ENCODE data around the gene TRIM3.

TRIM3 gene

DNA sequence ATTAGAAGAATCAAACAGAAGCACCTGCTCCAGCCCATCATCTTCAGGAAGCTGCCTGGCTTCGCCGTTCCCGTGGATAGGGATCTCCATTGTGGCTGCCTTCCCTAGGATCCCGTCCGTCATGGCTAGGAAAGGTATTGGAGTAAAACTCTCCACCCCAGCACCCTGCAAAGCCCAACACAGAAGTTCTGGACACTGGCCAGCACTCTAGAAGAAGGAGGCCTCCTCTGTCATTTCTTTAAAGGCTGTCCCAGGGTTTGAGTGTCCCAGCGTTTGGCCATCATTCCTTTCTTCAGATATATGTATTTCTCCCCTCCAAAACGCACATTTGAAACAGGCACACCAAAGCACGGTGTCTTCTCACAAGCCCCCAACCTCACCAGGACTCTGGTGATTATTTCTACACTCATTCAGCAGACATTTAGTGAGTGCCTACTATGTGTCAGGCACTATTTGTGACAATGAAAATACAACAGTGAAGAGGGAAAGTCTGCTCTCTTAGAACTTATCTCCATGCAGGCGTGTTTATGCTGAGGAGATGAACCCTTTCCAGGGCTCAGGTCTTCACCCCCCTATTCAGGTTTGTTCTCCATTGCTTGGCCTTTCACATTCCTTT lies 6.7 kb upstream of the TRIM3 start:
- DNase-seq (ENCODE audit: low spot score) (no peak), FAIRE-seq (no peak)

DNA sequence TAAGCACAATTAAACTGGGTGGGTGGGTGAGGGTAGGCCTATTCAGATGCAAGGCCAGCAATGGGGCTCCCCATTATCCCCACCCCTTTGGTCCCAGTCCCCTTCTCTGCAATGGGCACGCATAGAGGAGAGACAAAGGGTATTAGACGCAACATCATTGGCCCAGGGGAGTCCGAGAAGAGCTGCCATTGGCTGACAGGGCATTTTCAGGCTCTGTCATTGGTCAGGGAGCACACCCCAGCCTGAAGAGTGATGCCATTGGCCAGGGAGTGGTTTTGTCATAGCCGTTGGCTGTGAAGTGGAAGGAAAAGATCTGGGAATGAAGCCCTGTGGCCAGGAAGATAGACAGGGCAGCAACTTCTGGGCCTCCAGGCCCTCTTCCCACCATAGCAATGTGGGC lies 2.8 kb upstream of the TRIM3 start:
- no peak for DNase-seq (ENCODE audit: low spot score)
- FAIRE-seq, result no peak

DNA sequence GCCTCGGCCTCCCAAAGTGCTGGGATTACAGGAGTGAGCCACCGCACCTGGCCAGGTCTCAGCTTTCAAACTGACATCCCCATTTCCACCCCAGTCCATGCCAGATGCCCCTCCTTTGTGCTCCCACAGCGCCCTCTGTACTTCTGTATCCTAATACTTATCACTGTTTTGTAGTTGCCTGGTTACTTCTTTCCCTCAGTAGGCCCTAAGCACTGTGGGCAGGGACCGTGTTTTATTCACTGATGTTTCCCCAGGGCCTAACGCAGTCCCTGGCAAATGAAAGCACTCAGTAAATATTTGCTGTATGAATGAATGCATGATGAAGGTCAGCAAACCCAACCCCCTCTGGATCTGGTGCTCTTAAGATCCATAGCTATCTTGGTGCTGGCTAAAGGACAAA lies 2.2 kb upstream of the TRIM3 start:
- DNase-seq (ENCODE audit: low spot score), result no peak
- FAIRE-seq, result no peak

DNA sequence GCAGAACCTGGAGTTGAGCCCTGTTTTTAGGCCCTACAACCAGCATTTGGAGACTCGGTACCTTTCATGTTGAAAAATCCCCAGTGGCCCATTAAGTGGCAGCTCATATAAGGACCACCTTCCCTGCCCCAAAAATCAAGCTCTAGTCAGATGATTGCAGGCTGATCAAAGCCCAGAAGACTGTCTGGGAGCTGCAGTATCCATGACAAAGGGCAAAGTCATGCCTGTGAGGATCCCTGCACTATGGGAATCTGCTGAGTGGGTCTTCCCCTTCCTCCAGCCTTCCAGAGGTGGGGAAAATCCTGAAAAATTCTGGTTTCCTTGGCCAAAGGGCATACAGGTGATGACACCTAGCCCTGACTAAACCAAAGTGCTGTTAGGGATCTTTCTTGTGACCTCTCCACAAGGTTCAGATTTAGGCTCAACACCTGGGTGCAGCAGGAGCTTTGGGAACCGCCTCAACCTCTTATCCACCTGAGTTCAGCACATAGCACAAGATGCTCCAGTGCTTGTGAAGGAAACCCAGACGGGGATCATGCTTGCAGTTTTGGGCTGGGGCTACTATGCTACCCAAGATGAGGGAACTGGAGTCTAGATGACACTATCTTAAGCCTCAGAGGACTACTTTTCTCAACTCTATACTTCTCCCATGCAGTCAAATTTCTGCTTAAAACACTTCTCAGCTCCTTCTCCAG lies 1.2 kb upstream of the TRIM3 start:
- FAIRE-seq (no peak), DNase-seq (ENCODE audit: low spot score) (no peak)

DNA sequence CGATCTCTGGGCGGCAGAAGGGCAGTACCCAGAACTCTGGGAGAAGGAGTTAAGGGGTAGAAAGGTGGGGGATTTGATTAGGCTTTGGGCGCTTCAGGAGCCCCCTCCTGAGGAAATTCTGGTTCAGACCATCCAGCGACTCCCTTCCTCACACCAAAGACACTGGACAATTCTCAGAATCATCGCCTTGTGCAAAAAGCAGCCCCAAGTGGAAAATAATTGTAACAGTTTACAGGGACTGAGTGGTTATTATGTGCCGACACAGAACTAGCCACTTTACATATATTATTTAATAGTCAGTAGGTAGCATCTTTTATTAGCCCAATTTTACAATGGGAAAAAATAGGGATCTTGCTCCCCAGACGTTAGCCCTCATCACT lies 662 bp upstream of the TRIM3 start:
- DNase-seq (ENCODE audit: low spot score) (no peak), FAIRE-seq (no peak)

DNA sequence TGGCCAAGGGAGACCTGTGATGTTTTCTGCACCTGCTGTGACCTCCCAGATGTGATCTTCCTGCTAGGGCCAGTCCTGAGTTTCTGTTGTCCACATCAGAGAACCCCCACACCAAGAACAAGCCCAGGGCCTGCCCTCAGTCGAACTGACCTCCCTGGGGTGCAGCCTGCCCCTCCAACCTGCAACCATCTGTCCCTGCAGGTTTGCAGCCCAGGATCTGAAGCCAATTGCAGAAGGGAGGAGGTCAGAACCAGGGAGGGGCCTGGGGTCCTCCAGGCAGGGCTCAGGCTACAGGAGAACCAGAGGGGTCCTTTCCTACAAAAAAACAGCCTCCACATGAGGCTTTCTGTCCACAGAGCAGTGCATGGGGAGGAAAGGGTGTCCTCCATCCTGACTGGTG lies 807 bp downstream of the TRIM3 start:
- FAIRE-seq (no peak), DNase-seq (ENCODE audit: low spot score) (no peak)

DNA sequence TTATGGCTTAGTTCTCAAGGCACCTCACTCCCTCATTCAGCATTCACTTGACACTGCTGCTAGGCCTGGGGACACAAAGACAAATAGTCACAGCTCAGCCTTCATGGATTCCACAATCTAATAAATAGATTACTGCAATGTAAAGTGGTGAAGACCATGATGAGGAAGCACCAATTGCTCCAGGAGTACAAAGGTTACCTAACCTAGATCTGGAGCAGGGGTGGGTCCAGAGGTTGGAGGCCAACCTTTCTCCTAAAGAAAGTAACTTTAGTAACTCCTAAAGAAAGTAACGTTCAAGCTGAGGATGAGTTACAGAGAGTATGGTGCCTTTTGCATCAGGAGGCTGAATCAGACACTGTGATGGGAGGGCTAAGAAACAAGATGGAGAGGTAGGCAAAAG lies 4.1 kb downstream of the TRIM3 start:
- DNase-seq (ENCODE audit: low spot score) (no peak), FAIRE-seq (no peak)

DNA sequence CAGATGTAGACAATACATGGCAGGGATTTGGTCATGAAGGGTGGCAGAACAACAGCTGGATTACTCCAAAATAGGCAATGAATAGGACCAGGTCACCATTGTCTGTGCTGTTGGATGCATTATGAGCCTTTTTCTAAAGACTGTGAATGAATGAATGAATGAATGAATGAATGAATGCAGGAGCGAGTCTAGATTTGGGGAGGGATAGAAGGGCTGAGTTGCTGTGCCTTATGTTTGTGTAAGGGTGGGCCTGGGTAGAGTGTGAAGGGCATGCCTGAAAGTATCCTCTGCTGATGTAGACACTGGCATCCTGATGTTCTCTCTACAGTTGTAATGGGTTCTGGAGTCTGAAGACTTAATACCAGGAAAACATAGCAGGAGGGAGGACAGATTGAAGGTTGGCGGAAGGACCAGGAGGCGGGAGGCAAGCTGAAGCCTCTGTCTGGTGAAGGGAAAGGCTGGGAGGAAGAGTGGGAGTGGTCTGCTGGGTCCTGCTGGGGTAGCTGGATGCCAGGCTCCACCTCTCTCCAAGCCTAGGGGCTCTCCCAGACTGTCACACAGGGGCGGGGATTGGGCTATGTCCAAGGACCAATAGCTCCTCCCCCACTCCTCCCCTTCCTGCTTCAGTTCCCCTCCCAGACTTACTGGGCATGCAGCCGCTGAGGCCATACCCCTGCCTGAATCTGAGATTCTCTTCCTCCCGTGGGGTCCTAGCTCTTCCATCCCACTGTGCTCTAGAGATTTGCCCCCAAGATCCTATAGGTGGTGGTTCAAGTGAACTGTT lies 4.8 kb downstream of the TRIM3 start:
- FAIRE-seq, result no peak
- DNase-seq (ENCODE audit: low spot score), result no peak

DNA sequence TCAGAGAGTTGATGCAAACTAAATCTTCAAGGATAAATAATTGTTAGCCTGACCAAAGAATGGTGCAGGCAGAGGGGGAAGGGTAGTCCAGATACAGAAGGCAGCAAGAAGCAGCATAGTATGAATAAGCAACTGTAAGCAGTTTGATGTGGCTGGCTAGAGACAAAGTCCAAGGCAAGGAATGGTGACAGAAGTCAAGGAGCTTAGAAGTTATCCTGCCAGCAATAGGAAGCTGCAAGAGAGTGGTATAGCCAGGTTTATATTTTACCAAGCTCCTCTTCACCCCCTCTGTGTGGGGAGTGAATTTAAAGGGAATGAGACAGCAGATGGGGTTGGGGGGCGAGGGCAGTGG lies 14.7 kb downstream of the TRIM3 start:
- FAIRE-seq, result no peak
- DNase-seq (ENCODE audit: low spot score), result no peak

DNA sequence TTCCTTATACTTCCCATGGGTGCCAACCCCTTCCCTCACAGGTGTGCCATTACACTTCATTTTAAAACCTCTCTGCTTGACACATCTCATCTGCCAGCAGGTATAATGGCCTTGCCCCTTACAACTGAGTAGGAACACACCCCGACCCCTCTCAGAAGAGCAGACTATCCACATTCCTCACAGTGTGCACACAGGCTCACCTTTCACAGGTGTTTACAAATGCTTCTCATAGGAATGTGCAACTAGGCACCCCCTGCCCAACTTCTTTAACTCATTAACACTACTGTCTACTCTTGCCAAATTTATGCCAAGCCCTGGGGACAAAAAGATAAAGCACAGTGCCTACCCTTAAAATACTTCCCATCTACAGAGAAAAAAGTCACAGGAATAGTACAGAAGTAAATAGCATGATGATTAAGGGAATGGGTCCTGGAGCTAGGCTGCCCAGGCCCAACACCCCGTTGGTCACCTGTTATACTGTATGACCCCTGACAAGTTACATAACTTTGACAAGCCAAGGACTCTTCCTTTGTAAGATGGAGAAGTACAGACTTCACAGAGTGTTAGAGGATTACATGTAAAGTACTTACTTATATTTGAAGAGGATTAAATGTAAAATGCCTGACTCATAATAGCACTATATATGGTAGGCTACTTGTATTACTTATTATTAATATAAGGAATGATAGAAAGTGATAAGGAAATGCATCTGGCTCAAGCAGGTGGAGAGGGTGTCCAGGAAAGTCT lies 15.2 kb downstream of the TRIM3 start:
- FAIRE-seq (no peak), DNase-seq (ENCODE audit: low spot score) (no peak)

DNA sequence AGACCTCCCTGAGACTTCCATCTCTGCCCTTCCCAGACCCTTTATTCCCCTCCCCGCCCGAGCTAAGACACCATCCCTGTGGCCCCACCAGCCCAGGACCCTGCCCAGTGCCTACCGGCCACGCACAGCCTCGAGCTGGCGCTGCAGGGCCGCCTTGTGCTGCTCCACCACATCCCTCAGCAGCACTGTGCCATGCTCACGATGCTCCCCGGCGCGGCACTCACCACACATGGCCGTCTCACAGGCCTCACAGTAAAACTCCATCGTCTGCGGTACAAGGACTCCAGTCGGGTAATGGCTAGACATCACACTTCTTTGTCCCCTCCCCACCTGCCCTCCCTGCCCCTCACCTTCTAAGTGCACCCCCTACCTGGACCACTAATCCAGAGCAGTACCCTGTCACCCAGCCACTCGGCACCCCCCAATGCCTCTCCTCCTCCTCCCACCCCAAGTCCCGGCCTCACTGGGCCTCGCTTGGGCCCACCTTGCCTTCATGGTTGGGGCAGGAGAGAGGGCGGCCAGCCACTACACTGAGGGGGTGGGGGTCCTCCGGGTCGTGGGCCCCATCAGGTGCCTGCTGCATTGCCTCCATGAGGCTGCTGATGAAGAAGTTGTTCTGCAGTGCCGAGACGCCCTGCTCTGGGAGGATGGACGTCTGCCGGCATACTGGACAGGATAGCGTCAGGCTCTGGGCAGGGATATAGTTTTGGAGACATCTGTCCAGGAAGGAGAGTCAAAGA lies 16.0 kb downstream of the TRIM3 start:
- FAIRE-seq, result no peak

DNA sequence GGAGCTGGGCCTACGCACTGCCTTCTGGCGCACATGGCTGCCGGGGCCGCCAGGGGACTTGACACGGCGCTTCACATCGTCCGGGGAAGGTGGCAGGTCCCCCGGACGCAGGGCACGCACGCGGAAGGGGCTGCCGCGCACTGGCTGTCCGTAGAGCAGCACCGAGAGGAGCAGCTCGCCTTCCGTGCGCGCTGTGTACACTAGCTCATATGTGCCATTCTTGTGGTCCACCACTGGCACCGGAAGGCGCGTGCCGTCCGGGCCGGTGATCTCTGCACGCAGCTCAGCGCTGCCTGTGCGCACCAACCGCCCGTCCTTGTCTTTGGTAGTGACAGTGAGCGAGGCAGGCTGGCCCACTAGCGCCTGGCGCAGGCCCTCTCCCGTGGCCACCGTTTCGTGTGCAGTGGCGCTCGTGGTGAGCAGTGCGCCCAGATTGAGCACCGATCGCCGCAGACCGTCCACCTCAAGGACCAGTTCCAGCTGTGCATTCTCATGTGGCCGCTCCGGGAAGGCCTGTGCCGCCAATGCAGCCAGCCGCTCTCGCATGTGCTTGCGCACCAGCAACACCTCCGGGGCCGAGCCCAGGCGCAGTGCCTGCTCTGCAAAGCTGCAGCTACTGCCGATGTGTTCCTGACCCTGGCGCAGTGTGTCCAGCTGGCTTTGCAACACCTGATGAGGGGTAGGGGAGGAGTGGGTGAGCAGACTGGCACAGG lies 17.2 kb downstream of the TRIM3 start:
- FAIRE-seq (no peak), DNase-seq (ENCODE audit: low spot score) (no peak)

More for the DNA sequence above, 16.0 kb downstream of the TRIM3 start:
- DNase-seq (ENCODE audit: low spot score), result no peak

DNA sequence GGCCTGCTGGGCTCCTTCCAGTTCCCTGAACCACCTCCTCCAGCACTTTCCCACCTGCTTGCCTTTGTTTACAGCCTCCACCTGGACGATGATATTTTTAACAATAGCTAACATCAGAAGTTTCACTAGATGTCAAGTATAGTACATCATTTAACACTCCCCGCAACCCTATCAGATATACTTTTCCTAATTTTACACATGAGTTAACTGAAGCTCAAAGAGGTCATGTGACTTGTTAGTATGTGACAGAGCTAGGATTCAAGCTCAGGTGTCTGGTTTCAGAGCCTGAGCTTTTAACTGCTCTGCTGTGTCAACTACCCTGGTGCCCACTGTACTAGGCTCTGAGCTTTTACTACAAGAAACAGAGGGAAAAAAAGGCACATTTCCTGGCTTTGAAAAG lies 18.7 kb downstream of the TRIM3 start:
- DNase-seq (ENCODE audit: low spot score) (no peak), FAIRE-seq (no peak)

DNA sequence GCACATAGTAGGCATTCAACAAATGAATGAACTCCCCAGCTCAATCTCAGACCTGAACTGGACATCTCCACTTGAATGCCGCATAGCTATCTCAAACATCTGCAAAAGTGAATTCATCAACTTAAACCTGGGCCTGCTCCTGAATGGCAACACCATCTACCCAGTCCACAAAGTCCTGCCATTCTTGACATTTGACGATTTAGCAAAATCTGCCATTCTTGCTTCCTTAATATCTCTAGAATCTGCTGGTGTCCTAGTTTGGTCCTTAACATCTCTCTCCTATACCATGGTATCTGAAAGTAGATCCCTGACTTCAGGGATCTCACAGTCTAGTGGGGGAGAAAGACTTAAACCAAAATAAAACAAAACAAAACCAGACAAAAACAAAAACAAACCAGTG lies 20.6 kb downstream of the TRIM3 start:
- FAIRE-seq (no peak), DNase-seq (ENCODE audit: low spot score) (no peak)

DNA sequence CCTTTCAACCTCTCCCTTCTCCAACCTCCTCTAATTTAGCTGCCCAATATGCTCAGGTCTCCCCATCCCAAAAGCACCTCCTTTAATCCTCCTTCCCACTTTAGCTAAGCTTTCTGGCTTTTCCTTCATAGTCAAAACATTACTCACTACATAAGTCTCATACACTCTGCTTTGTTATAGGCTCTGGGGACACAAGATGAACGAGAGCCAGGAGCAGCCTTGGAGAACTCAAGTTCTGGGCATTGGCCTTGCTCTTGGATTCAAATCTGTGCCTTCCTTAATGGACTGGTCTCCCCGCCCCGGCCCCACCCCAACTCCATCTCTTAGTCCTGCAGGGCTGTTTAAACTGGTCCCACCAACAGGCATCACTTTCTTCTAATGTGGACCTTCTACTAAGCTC lies 21.5 kb downstream of the TRIM3 start:
- no peak for FAIRE-seq
- DNase-seq (ENCODE audit: low spot score), result no peak

DNA sequence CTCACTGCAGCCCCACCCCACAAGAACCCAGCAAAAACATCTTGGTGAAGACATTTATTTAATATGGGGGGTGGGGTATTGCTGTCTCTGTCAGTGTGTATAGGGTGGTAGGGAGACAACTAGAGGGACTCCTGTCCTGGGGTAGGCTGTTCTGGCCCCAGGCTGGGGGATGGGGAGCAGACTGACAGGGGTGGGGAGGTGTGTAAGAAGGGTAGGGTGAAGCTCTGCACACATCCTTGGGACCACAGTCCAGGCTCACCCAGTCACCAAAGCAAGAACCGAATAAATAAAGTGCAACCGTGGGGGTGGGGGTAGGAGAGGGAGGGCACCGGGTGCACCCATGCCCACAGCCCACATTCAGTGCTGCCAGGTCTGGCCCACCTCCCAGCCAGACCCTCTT lies 25.2 kb downstream of the TRIM3 start:
- no peak for DNase-seq (ENCODE audit: low spot score)
- no peak for FAIRE-seq

DNA sequence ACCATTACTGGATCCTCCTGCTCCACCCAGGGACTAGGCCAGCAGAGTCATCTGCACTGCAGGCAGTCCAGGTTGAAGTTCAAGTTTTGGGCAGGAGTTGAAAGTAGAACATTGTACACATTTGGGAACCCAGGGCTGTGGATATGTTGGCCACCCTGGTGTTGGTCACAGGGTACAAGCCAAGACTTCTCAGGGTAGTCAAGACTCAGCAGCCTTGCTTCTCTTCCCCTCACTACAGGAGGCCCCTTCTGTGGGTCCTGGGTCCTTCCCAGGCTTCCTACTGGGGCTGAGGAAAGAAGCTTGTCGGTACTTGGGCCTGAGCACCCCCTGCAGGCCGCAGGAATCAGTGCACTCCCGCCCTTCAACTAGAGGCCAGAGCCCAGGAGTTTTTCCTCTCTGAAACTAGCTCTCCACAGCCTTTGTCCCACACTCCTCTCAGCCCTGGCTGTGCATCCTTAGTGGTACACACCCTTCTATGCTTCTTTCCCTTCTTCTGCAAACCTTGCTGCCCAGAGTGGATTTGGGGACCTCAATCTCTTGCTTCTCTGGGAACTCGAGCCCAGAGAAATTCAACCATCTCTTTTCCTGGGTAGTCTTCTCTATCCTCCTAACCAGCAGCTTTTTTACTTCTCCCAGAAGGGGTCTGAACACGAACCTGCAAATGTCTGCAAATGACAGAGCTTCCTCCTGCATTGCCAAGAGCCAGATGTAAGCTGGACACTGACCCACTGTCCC lies 30.3 kb downstream of the TRIM3 start:
- no peak for FAIRE-seq
- DNase-seq (ENCODE audit: low spot score), result peak; percentile 13

DNA sequence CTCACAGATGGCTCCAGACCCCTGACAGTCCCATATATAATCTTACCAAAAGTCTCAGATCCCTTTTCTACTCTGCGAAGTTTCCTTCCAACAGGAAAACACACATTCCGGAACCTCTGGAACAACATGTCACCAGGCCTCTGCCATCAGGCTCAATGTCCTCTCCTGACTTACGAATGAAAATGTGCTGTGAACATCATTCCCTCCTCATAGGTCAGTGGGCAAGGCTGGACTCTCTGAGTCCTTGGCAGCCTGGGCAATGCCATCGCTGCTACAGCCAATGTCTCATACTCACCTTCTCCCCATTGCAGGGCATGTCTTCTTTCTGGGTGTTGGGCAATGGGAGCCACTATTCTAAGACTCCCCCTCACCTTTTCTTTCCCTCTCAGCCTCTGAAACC lies 31.3 kb downstream of the TRIM3 start:
- FAIRE-seq, result no peak
- no peak for DNase-seq (ENCODE audit: low spot score)

DNA sequence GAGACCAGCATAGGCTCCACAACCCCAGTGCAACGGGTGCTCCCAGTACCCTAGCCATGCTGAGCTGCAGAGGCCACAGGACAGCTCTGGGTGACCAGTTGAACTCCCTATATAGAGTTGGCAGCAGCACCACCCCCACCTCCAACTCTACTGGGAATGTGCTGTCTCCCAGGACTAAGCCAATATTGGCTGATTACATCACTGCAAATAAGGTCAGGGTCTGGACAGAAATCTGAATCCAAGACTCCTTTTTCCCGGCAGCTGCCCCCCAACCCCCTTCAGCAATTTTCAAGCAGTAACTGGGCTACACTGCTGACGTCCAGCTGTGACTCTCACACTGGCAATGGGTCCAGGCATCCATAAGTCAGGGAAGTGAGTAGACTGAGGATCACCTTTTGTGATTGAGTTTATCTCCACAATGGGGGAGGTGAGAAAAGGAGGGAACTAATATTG lies 32.8 kb downstream of the TRIM3 start, which contains the start of gene HPX:
HPX (minus strand) TSS at position 82 of the 453 bp plus-strand sequence; CDS start at position 58, 24 bp downstream.
- no peak for DNase-seq (ENCODE audit: low spot score)
- FAIRE-seq, result no peak
